ENCODE data around the gene PBX3.

GRCh38 chr9:125745682-125746016 is 1.5 kb upstream of the PBX3 start:
- TF ChIP-seq POLR2AphosphoS5 (IDR thresholded peaks at IDR 0.05; ENCODE audit: low read depth, low read length), result no peak; the same call in 1 of the 2 replicates
- no peak for TF ChIP-seq TAF1 (IDR thresholded peaks at IDR 0.05; ENCODE audit: low read depth, low read length)
- TF ChIP-seq POLR2A (IDR thresholded peaks at IDR 0.05; ENCODE audit: low read depth, low read length), result no peak
